HG03159 (cell line): ENCODE measurements around the gene DYRK4.

Experiments used
- ATAC-seq: cut with Tn5 transposase; IDR thresholded peaks from one replicate; pipeline ENCODE4 v1.9.1; 2021; ENCODE audit warnings: mild to moderate bottlenecking, moderate library complexity; ENCODE audit not compliant: unreplicated experiment

DYRK4 gene

GRCh38 chr12:4615667-4616066, 53.7 kb downstream of the DYRK4 start:
- ATAC-seq: no peak

GRCh38 chr12:4621511-4621910, 59.5 kb downstream of the DYRK4 start:
- no peak for ATAC-seq

- ATAC-seq: no peak
Measured at GRCh38 chr12:4626543-4626942, 64.5 kb downstream of the DYRK4 start.

- ATAC-seq: no peak
Measured at GRCh38 chr12:4628406-4628805, 66.4 kb downstream of the DYRK4 start.

GRCh38 chr12:4630262-4630661, 68.3 kb downstream of the DYRK4 start:
- ATAC-seq: no peak

- no peak for ATAC-seq
Measured at GRCh38 chr12:4643747-4644146, 81.7 kb downstream of the DYRK4 start.

- ATAC-seq: no peak
Measured at GRCh38 chr12:4645023-4645422, 83.0 kb downstream of the DYRK4 start.

GRCh38 chr12:4648104-4648500, 86.1 kb downstream of the DYRK4 start:
- no peak for ATAC-seq

GRCh38 chr12:4648501-4649357, 86.7 kb downstream of the DYRK4 start, which contains the start of the genes AKAP3 and NDUFA9:
TSS of gene AKAP3 (minus strand) at chr12:4649051. CDS start at chr12:4638196, 10,855 bp downstream.
TSS of gene NDUFA9 (plus strand) at chr12:4649114. CDS start at chr12:4649127, 13 bp downstream.
- ATAC-seq: peak; percentile 84

GRCh38 chr12:4649358-4649661, 87.3 kb downstream of the DYRK4 start:
- ATAC-seq: no peak

- no peak for ATAC-seq
Measured at GRCh38 chr12:4653257-4653656, 91.2 kb downstream of the DYRK4 start.

- ATAC-seq: no peak
Measured at GRCh38 chr12:4653691-4654090, 91.7 kb downstream of the DYRK4 start.
